T-helper 22 cell (primary cell): Measurements from ENCODE around the gene ZNF516.
A peak's percentile ranks its signal among the peaks of the same experiment; 100 is the strongest.

Source experiments
- DNase-seq: peaks from one replicate; pipeline ENCODE4 v3.0.0-alpha.2; 2020; ENCODE audit warnings: low read depth

The ZNF516 gene

GRCh38 chr18:76419811-76420210, 75.2 kb downstream of the ZNF516 start:
- DNase-seq, result no peak

GRCh38 chr18:76416911-76417310, 78.1 kb downstream of the ZNF516 start:
- DNase-seq, result no peak

- no peak for DNase-seq
These were observed 80.0 kb downstream of the ZNF516 start for GRCh38 chr18:76414936-76415621.

GRCh38 chr18:76412818-76413565, 82.0 kb downstream of the ZNF516 start:
- no peak for DNase-seq

GRCh38 chr18:76412010-76412817, 82.8 kb downstream of the ZNF516 start:
- no peak for DNase-seq

GRCh38 chr18:76410660-76411417, 84.2 kb downstream of the ZNF516 start:
- DNase-seq, result no peak

GRCh38 chr18:76410033-76410432, 85.0 kb downstream of the ZNF516 start:
- DNase-seq, result no peak

- no peak for DNase-seq
These were observed 86.5 kb downstream of the ZNF516 start for GRCh38 chr18:76408480-76409067.

GRCh38 chr18:76407681-76408080, 87.4 kb downstream of the ZNF516 start:
- no peak for DNase-seq

GRCh38 chr18:76406791-76407190, 88.3 kb downstream of the ZNF516 start:
- no peak for DNase-seq

- DNase-seq, result no peak
These were observed 89.2 kb downstream of the ZNF516 start for GRCh38 chr18:76405681-76406356.

GRCh38 chr18:76405280-76405679, 89.8 kb downstream of the ZNF516 start:
- DNase-seq, result no peak

- no peak for DNase-seq
These were observed 90.7 kb downstream of the ZNF516 start for GRCh38 chr18:76404345-76404831.

- DNase-seq, result no peak
These were observed 92.7 kb downstream of the ZNF516 start for GRCh38 chr18:76402026-76402990.

- no peak for DNase-seq
These were observed 93.5 kb downstream of the ZNF516 start for GRCh38 chr18:76401498-76401897.

- no peak for DNase-seq
These were observed 95.2 kb downstream of the ZNF516 start for GRCh38 chr18:76399613-76400391.

GRCh38 chr18:76398896-76399612, 96.0 kb downstream of the ZNF516 start:
- DNase-seq, result peak; percentile 25

GRCh38 chr18:76398295-76398694, 96.7 kb downstream of the ZNF516 start:
- no peak for DNase-seq
